Stimulated activated CD4-positive, alpha-beta T cell treated with anti-CD3 and anti-CD28 coated beads, Interleukin-2, amount 100 ng/mL, for 4 hours (primary cell): Measurements from ENCODE around the gene SH3BP2.

Experiments used
- DNase-seq: peaks from one replicate; pipeline ENCODE4 v3.0.0-alpha.2; 2020; ENCODE audit warnings: low read depth

SH3BP2 gene

GRCh38 chr4:2878346-2878745 is 85.5 kb downstream of the SH3BP2 start:
- DNase-seq = no peak

DNA sequence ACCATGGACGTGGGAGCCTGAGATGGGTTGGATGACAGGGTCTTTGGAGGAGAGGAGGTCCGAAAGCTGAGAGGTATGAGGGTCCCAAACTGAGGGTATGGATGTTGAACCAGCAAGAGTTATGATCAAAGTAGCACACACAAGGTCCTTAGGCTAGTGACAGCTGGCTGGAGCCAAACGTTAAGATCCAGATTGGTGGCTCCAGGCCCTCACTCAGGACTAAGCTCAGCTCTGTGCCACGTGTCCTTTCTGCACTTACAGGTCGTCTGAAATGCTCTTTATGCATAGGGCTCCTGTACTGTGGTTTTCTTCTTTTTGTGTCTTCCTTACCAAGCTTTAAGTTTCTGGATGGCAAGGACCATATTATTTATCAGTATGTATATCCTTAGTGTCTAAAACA is 86.1 kb downstream of the SH3BP2 start:
- no peak for DNase-seq

DNA sequence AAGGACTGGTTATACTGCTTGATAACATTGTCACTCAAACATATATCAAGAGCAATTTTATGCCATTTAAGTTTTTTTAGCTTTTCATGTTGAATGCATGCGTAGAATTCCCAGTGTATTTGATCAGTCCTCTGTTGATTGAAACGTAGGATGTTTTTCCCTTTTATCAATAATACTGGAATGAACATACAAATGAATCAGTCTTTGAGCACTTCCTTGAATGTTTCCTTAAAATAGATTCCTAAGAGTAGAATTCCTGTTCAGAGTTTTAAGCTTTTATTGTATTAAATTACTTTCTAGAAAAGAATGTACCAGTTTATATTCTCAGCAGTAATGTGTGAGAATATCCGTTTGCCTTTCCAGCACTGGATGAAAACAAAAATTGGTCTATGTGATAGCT is 88.5 kb downstream of the SH3BP2 start:
- no peak for DNase-seq

DNA sequence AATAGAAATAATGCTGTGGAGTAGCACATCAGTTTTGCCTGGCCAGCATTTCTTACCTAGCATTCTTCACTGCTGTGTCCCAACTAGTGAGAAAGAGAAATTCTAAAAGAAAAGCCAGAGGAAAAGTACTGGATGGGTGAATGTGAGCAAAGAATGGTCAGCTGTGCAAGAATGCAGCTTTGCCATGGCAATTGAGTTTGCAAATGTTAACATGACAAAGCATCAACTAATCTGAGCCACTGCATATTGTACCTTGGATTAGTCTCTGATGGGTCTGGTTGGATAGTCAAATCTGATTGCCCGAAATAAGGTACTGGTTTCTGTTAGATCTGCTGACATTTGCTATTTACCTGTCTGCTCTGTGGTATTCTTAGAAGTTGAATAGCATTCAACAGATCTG is 89.5 kb downstream of the SH3BP2 start:
- DNase-seq = no peak

DNA sequence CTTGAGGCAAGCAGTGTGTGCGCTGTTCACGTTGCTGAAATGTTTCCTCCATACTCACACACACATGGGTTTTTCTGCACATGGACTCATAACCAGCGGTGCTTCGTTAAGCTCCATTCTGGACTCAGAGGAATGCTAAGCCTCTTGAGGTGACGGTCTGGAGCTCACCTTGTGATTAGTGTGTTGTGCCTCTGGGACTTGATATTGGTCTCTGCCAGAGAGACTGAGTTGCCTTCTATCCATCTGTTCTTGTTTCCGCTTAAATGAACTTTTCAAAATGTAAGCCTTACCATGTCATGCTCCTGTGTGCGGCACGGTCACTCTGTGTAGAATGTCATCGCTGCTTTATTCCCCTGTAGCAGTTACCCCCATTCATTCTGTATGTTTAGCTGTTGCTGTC is 93.3 kb downstream of the SH3BP2 start:
- DNase-seq = no peak

DNA sequence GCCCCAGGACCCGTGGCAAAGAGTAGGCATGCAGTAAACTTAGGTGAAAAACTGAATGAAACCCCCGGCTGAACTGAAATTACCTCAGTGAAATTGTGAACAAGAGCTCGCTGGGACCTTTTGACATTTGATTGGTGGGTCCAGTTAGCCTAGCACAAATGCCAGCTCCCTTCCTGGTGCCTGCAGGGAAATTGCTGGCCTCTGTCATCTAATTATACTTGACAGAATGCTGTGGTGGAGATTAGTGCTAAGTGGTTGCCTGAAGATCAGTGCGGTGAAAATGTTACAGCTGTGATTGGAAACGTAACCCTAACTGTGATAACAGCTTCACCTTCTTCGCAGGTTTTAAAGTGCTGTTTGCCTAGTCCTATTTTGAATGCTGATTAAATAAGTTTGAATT is 93.7 kb downstream of the SH3BP2 start:
- DNase-seq = no peak

GRCh38 chr4:2887343-2887742 is 94.5 kb downstream of the SH3BP2 start:
- no peak for DNase-seq

GRCh38 chr4:2888886-2889285 is 96.0 kb downstream of the SH3BP2 start:
- DNase-seq = no peak
